Ovary (tissue), 3 donors: ENCODE data around the gene TMIGD2.

Experiments used
- POLR2A ChIP-seq: fragments of 450-650 bp; IDR thresholded peaks from one replicate; pipeline ENCODE4 v1.6.1; 2017; ENCODE audit warnings: antibody characterized with exemption, mild to moderate bottlenecking, moderate library complexity
- TF ChIP-seq, protein P1 (sequence below), 3 donors: fragments of 450-650 bp in 2 of 3; fragments of 200-600 bp in 1 of 3; IDR thresholded peaks; one replicate each; pipeline versions ENCODE4 v1.5.1 to v1.8.0; 2016 to 2022; ENCODE audit warnings: antibody characterized with exemption in 3 of 3, mild to moderate bottlenecking in 1 of 3
- donor health status: DM: no; HTN: no; CAD: no.

DNA sequence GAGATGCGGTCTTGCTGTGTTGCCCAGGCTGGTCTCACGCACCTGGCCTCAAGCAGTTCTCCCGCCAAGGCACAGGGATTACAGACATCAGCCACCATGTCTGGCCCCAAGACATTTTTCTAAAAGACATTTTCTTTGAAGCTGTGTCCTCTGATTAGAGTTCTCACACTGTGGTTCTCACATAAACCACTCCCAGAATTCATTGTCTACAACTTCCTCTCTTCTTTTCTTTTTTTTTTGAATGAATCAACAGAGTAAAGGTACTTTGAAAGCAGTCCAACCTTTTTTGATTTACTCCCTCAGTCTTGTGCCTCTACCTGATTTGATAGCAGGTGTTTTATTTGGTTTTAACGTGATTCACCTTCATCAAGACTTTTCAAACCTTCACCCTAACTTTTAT is 37.4 kb downstream of the TMIGD2 start:
- TF ChIP-seq, protein P1, sequence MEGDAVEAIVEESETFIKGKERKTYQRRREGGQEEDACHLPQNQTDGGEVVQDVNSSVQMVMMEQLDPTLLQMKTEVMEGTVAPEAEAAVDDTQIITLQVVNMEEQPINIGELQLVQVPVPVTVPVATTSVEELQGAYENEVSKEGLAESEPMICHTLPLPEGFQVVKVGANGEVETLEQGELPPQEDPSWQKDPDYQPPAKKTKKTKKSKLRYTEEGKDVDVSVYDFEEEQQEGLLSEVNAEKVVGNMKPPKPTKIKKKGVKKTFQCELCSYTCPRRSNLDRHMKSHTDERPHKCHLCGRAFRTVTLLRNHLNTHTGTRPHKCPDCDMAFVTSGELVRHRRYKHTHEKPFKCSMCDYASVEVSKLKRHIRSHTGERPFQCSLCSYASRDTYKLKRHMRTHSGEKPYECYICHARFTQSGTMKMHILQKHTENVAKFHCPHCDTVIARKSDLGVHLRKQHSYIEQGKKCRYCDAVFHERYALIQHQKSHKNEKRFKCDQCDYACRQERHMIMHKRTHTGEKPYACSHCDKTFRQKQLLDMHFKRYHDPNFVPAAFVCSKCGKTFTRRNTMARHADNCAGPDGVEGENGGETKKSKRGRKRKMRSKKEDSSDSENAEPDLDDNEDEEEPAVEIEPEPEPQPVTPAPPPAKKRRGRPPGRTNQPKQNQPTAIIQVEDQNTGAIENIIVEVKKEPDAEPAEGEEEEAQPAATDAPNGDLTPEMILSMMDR (IDR thresholded peaks at IDR 0.05): no peak
- TF ChIP-seq POLR2A: no peak
